ENCODE measurements around the gene C16orf74. TPM values are rescaled to one million over a fixed set of nuclear protein-coding genes. Genes with fewer than 3 reads are reported as not detected.

The C16orf74 gene
- 1.5 and 6.5 TPM in 2 replicates for total RNA-seq

GRCh38 chr16:85750827-85751697, at the start of gene C16orf74:
TSS of gene C16orf74 (minus strand) at chr16:85751096. CDS start at chr16:85735217, 15,879 bp downstream.

GRCh38 chr16:85799497-85800320, 48.8 kb upstream of the C16orf74 start, which contains the start of the genes COX4I1 and EMC8:
TSS of gene COX4I1 (plus strand) at chr16:85799695. CDS start at chr16:85801206, 1,511 bp downstream.
TSS of gene EMC8 (minus strand) at chr16:85799544. CDS start at chr16:85799295, 249 bp downstream.

GRCh38 chr16:85688586-85689284, 62.2 kb downstream of the C16orf74 start, which contains the start of gene GINS2:
TSS of gene GINS2 (minus strand) at chr16:85688954. CDS start at chr16:85688898, 56 bp downstream.

Small RNA genes within 50 kb of the gene (small RNA-seq; reads per million reads assigned to genes)
- not detected for gene RN7SL381P
- not detected for gene RNU1-103P

Other genes with a start within 250 kb of the C16orf74 start
- gene GSE1, start 137.8 kb downstream of the C16orf74 start, total RNA-seq = 22.8 and 35.4 TPM in 2 replicates
- 8.1 and 16.8 TPM in 2 replicates for gene GINS2, start 62.1 kb downstream of the C16orf74 start, total RNA-seq
- 33.0 and 37.1 TPM in 2 replicates for gene EMC8, start 48.4 kb upstream of the C16orf74 start, total RNA-seq
- 242 and 360 TPM in 2 replicates for gene COX4I1, start 48.6 kb upstream of the C16orf74 start, total RNA-seq
- gene IRF8, start 148.1 kb upstream of the C16orf74 start, total RNA-seq = not detected in 2 replicates